K562 (cell line): ENCODE measurements around the gene EMC1. TPM values are rescaled to one million over a fixed set of nuclear protein-coding genes. Genes with fewer than 3 reads are reported as not detected.

Experiments used
- ARID3A ChIP-seq: IDR thresholded peaks from 2 replicates; pipeline ENCODE4 v1.6.1; 2012; ENCODE audit warnings: low read depth, low read length, improper control_type of control experiment, borderline replicate concordance
- BCOR ChIP-seq: fragments of 450-650 bp; IDR thresholded peaks from 2 replicates; pipeline ENCODE4 v1.6.1; 2016
- CSDE1 ChIP-seq, 2 experiments: fragments of 450-650 bp; IDR thresholded peaks; 2 replicates each; pipeline ENCODE4 v1.6.1; 2016; ENCODE audit warnings: mild to moderate bottlenecking in 1 of 2
- FOXP4 ChIP-seq: sonication (generic); formaldehyde crosslinking; IDR thresholded peaks from 2 replicates; pipeline ENCODE4 v1.8.0; 2022; ENCODE audit warnings: mild to moderate bottlenecking, missing genetic modification reagents, borderline replicate concordance
- GATA2 ChIP-seq: sonication (generic); formaldehyde crosslinking; IDR thresholded peaks from 2 replicates; pipeline ENCODE4 v1.4.0; 2020; ENCODE audit warnings: mild to moderate bottlenecking, missing genetic modification reagents
- HMGXB4 ChIP-seq: sonication (generic); formaldehyde crosslinking; IDR thresholded peaks from 2 replicates; pipeline ENCODE4 v1.8.1; 2023; ENCODE audit warnings: mild to moderate bottlenecking, missing genetic modification reagents
- KAT7 ChIP-seq: sonication (generic); formaldehyde crosslinking; IDR thresholded peaks from 2 replicates; pipeline ENCODE4 v1.8.0; 2022; ENCODE audit warnings: missing genetic modification reagents, mild to moderate bottlenecking, borderline replicate concordance
- NCOA4 ChIP-seq: fragments of 450-650 bp; IDR thresholded peaks from 2 replicates; pipeline ENCODE4 v1.6.1; 2018; ENCODE audit warnings: mild to moderate bottlenecking; ENCODE audit not compliant: partially characterized antibody
- RFX1 ChIP-seq: fragments of 450-650 bp; IDR thresholded peaks from 2 replicates; pipeline ENCODE4 v1.6.1; 2016; ENCODE audit warnings: mild to moderate bottlenecking, moderate library complexity
- SP1 ChIP-seq: sonication (generic); formaldehyde crosslinking; IDR thresholded peaks from 2 replicates; pipeline ENCODE4 v1.8.1; 2022; ENCODE audit warnings: mild to moderate bottlenecking, missing genetic modification reagents
- SRSF3 ChIP-seq: fragments of 200-400 bp; formaldehyde crosslinking; IDR thresholded peaks from 2 replicates; pipeline ENCODE4 v1.6.1; 2016; ENCODE audit warnings: mild to moderate bottlenecking, low read length, moderate library complexity; ENCODE audit not compliant: insufficient read depth
- TCFL5 ChIP-seq: fragments of 250-450 bp; sonication (Bioruptor Pico); conservative IDR thresholded peaks from 2 replicates; pipeline ENCODE4 v1.6.1; 2021; ENCODE audit warnings: mild to moderate bottlenecking, moderate library complexity, matching md5 sums
- ZNF282 ChIP-seq: sonication (generic); formaldehyde crosslinking; IDR thresholded peaks from 2 replicates; pipeline ENCODE4 v1.8.1; 2023; ENCODE audit warnings: missing genetic modification reagents
- ZNF384 ChIP-seq: IDR thresholded peaks from 2 replicates; pipeline ENCODE4 v1.6.1; 2012; ENCODE audit warnings: low read depth, low read length, improper control_type of control experiment
- ZNF445 ChIP-seq: fragments of 250-450 bp; sonication (Bioruptor Pico); IDR thresholded peaks from 2 replicates; pipeline ENCODE4 v1.4.0; 2020; ENCODE audit warnings: low read depth, mild to moderate bottlenecking, moderate library complexity
- polyA plus RNA-seq, 8 experiments: library from polyadenylated mRNA; depleted of rRNA in 4 of 8; stranded (reverse) in 5 of 8; unstranded in 3 of 8; fragments of >200 nt; fragmentation: Nextera tagmentation in 2 of 8; fragmentation: Illumina TruSeq in 1 of 8; extraction: Ambion mirVana in 2 of 8; extraction: Trizol in 1 of 8; gene quantifications; 2 replicates each; pipeline versions ENCODE4 v1.2.1 to v1.2.3, GENCODE V29; 2011 to 2014; ENCODE audit warnings: inconsistent platforms in 1 of 8, missing spikeins in 1 of 8
- total RNA-seq, 7 experiments: library from RNA; depleted of rRNA in 6 of 7; stranded (reverse); fragments of >200 nt in 6 of 7; fragmentation: Illumina TruSeq in 2 of 7; extraction: Trizol in 2 of 7; gene quantifications; 2 replicates each; pipeline versions ENCODE4 v1.2.1 to v1.2.3, GENCODE V29; 2011 to 2021; ENCODE audit warnings: low replicate concordance in 1 of 7
- TF ChIP-seq, protein P1 (sequence below): fragments of 450-650 bp; formaldehyde crosslinking; IDR thresholded peaks from 2 replicates; pipeline ENCODE4 v1.4.0; 2020; ENCODE audit warnings: mild to moderate bottlenecking, mixed read lengths
- TF ChIP-seq, protein P2 (sequence below): fragments of 250-450 bp; sonication (Bioruptor Pico); IDR thresholded peaks from 2 replicates; pipeline ENCODE4 v1.4.0; 2020; ENCODE audit warnings: mild to moderate bottlenecking, moderate library complexity

Gene EMC1
- total and polyA plus RNA-seq, 9 of the 15 experiments (the other 6 are each of a cell fraction or from before 2014, with no cell fraction given), result 17.8 to 88.2 (median 37.4) TPM

DNA sequence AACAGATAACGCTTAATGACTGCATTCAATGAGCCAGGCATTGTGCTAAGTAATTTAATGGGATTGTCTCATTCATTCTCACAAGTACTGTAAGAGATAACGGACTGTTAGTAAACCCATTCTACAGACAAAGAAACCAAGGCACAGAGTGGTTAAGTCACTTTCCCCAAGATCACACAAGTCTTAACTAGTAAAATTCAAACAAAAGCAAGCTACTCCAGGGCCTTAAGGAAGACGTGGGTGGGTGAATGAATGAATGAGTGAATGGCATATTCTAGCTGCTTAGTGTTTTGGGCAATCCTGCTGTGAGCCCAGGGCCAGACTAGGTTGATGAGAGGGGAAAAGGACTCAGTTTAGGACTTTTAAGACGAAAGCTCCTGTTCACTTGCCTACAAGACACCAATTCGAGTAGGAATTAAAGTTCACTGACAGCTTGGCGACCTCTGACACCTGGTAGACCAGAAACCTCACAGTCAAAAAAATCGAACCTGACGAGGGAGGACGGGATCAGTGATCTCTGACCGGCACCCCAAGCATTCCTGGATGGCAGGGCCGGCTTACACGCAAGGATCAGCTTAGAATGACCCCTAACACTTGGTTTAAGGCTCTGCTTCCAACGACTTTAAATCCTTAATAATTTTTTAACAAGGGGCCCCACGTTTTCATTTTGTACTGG is 557 bp downstream of the EMC1 start (continued):
- TF ChIP-seq HMGXB4 (CRISPR knock-in tag) (no peak), RFX1 (no peak), GATA2 (CRISPR knock-in tag) (no peak), BCOR (peak; percentile 94), SP1 (CRISPR knock-in tag) (no peak), ZNF445 (CRISPR knock-in tag) (no peak), TCFL5 (CRISPR knock-in tag) (no peak), SRSF3 (no peak), NCOA4 (no peak), FOXP4 (CRISPR knock-in tag) (peak; percentile 9; the same call in 1 of the 2 replicates), KAT7 (CRISPR knock-in tag) (peak; percentile 51; the same call in 1 of the 2 replicates), ZNF282 (no peak), CSDE1 (IDR thresholded peaks at IDR 0.05) (peak in 1 of 2 experiments; percentile 4; a peak in 1 of 4 replicates), ZNF384 (no peak), ARID3A (no peak)
- TF ChIP-seq, protein P1, sequence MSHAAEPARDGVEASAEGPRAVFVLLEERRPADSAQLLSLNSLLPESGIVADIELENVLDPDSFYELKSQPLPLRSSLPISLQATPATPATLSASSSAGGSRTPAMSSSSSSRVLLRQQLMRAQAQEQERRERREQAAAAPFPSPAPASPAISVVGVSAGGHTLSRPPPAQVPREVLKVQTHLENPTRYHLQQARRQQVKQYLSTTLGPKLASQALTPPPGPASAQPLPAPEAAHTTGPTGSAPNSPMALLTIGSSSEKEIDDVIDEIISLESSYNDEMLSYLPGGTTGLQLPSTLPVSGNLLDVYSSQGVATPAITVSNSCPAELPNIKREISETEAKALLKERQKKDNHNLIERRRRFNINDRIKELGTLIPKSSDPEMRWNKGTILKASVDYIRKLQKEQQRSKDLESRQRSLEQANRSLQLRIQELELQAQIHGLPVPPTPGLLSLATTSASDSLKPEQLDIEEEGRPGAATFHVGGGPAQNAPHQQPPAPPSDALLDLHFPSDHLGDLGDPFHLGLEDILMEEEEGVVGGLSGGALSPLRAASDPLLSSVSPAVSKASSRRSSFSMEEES (CRISPR knock-in tag), result no peak
- TF ChIP-seq, protein P2, sequence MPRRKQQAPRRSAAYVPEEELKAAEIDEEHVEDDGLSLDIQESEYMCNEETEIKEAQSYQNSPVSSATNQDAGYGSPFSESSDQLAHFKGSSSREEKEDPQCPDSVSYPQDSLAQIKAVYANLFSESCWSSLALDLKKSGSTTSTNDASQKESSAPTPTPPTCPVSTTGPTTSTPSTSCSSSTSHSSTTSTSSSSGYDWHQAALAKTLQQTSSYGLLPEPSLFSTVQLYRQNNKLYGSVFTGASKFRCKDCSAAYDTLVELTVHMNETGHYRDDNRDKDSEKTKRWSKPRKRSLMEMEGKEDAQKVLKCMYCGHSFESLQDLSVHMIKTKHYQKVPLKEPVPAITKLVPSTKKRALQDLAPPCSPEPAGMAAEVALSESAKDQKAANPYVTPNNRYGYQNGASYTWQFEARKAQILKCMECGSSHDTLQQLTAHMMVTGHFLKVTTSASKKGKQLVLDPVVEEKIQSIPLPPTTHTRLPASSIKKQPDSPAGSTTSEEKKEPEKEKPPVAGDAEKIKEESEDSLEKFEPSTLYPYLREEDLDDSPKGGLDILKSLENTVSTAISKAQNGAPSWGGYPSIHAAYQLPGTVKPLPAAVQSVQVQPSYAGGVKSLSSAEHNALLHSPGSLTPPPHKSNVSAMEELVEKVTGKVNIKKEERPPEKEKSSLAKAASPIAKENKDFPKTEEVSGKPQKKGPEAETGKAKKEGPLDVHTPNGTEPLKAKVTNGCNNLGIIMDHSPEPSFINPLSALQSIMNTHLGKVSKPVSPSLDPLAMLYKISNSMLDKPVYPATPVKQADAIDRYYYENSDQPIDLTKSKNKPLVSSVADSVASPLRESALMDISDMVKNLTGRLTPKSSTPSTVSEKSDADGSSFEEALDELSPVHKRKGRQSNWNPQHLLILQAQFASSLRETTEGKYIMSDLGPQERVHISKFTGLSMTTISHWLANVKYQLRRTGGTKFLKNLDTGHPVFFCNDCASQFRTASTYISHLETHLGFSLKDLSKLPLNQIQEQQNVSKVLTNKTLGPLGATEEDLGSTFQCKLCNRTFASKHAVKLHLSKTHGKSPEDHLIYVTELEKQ (CRISPR knock-in tag), result no peak
